ENCODE data around the gene ARHGEF28. TPM values are rescaled to one million over a fixed set of nuclear protein-coding genes. Genes with fewer than 3 reads are reported as not detected.

Gene ARHGEF28
- total RNA-seq, 1 donor from 2014 or later = 44.9 TPM

DNA sequence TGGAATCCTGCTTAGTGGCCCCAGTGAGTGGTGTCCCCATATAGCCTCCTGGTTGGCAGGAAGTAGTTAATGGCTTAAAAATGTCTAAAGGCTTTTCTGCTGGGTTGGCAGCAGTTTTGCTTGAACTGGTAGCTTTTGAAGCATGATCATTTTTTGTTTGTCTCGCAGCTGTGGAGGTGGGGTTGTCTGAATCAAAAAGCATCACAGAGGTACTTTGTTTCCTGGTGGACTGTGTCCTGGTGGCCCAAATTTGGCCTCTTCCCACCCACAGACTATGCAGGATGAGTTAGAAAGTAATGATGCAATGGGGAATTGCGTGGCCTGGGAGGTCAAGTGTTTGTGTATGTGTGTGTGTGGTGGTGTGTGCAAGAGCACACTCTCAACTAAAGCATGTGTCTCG is 322.7 kb downstream of the ARHGEF28 start:
- H3K36me3 Mint-ChIP-seq (ENCODE audit: unreplicated experiment) = peaks cover 4% of the 10 kb centered on the region
- DNase-seq (ENCODE audit: extremely low spot score, unreplicated experiment) = no peak
- H3K4me3 Mint-ChIP-seq (ENCODE audit: unreplicated experiment) = no peak overlapping the region
- peaks cover 30% of the 10 kb centered on the region for H3K4me1 Mint-ChIP-seq (ENCODE audit: unreplicated experiment)
- H3K27ac Mint-ChIP-seq (ENCODE audit: unreplicated experiment) = no peak overlapping the region
- peaks cover 9% of the 10 kb centered on the region for H3K9me3 Mint-ChIP-seq (ENCODE audit: unreplicated experiment)
- TF ChIP-seq, protein P1, sequence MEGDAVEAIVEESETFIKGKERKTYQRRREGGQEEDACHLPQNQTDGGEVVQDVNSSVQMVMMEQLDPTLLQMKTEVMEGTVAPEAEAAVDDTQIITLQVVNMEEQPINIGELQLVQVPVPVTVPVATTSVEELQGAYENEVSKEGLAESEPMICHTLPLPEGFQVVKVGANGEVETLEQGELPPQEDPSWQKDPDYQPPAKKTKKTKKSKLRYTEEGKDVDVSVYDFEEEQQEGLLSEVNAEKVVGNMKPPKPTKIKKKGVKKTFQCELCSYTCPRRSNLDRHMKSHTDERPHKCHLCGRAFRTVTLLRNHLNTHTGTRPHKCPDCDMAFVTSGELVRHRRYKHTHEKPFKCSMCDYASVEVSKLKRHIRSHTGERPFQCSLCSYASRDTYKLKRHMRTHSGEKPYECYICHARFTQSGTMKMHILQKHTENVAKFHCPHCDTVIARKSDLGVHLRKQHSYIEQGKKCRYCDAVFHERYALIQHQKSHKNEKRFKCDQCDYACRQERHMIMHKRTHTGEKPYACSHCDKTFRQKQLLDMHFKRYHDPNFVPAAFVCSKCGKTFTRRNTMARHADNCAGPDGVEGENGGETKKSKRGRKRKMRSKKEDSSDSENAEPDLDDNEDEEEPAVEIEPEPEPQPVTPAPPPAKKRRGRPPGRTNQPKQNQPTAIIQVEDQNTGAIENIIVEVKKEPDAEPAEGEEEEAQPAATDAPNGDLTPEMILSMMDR (IDR thresholded peaks at IDR 0.05) = no peak
- H3K27me3 Mint-ChIP-seq (ENCODE audit: unreplicated experiment) = no peaks in the 10 kb centered on the region

DNA sequence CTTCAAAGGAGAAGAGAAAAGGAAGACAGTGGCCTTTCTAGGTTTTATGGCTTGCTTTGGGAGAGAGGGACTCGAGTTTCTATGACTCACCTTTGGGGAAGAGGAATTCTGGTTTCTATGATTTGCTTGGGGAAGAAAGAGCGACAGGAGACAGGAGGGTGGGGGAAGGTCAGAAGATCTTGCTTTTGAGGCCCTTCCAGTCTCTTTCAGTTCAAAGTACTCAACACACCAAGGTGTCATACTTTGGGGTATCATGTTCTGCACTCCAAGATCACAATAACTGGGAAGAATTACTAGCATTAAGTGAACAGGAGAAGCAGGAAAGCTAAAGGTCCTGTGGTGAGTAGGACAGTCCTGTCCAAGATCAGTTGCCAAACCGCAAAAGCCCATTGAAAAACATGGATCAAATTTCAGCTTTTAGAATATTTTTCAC is 324.5 kb downstream of the ARHGEF28 start:
- no peaks in the 10 kb centered on the region for H3K9me3 Mint-ChIP-seq (ENCODE audit: unreplicated experiment)
- H3K36me3 Mint-ChIP-seq (ENCODE audit: unreplicated experiment) = no peaks in the 10 kb centered on the region
- no peak overlapping the region for H3K27ac Mint-ChIP-seq (ENCODE audit: unreplicated experiment)
- TF ChIP-seq, protein P1 (IDR thresholded peaks at IDR 0.05) = no peak
- no peaks in the 10 kb centered on the region for H3K27me3 Mint-ChIP-seq (ENCODE audit: unreplicated experiment)
- H3K4me1 Mint-ChIP-seq (ENCODE audit: unreplicated experiment) = peaks cover 30% of the 10 kb centered on the region
- no peak overlapping the region for H3K4me3 Mint-ChIP-seq (ENCODE audit: unreplicated experiment)
- no peak for DNase-seq (ENCODE audit: extremely low spot score, unreplicated experiment)

DNA sequence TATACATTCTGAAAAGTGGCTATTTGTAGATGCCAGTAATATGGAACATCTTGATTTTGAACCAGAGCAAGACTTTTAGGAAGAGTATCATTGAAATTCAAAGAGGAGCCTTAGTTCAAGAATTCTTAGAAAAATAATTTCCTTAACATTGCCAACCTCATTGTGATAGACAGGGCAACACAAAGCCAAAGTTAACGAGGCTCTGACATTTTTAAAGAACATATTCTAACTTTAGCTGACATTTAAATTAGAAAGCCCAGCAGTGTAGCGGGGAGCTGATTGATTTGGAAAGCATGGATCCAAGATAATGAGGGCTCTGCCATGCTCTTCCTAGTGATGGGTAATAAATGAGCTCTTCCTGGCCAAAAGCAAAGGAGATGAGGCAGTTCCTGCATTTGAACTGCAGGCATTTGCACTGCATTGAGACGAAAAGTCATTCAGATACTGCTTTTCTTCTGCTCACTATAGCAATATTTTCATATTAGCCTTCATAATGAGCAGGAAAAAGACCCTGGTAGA is 325.0 kb downstream of the ARHGEF28 start:
- H3K27me3 Mint-ChIP-seq (ENCODE audit: unreplicated experiment) = no peaks in the 10 kb centered on the region
- no peaks in the 10 kb centered on the region for H3K9me3 Mint-ChIP-seq (ENCODE audit: unreplicated experiment)
- H3K4me3 Mint-ChIP-seq (ENCODE audit: unreplicated experiment) = no peak overlapping the region
- TF ChIP-seq, protein P1 (IDR thresholded peaks at IDR 0.05) = no peak
- no peak overlapping the region for H3K27ac Mint-ChIP-seq (ENCODE audit: unreplicated experiment)
- no peaks in the 10 kb centered on the region for H3K36me3 Mint-ChIP-seq (ENCODE audit: unreplicated experiment)
- no peak for DNase-seq (ENCODE audit: extremely low spot score, unreplicated experiment)
- peaks cover 30% of the 10 kb centered on the region for H3K4me1 Mint-ChIP-seq (ENCODE audit: unreplicated experiment)

DNA sequence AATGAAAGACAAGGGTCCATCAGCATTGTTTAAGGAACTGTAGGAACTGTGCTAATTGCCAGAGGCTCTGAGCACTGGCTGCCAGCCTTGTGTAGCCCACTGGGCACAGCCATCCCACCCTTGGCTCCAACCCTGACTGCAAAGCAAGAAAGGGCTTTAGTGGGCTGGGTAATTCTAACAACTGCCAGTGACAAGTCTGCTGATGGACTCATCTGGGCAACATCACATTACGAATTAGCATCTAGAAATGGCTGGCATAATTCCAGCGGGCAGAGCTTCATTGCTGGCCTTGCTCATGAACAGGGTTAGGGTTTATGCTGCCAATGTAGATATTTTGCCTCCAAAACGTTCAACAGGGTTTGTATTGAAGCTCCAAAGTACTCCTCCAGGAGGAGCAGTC is 326.9 kb downstream of the ARHGEF28 start:
- Mint-ChIP-seq H3K9me3 (ENCODE audit: unreplicated experiment) (no peaks in the 10 kb centered on the region), H3K4me1 (ENCODE audit: unreplicated experiment) (peaks cover 22% of the 10 kb centered on the region), H3K27ac (ENCODE audit: unreplicated experiment) (no peak overlapping the region), H3K36me3 (ENCODE audit: unreplicated experiment) (no peaks in the 10 kb centered on the region), H3K4me3 (ENCODE audit: unreplicated experiment) (no peak overlapping the region), H3K27me3 (ENCODE audit: unreplicated experiment) (no peaks in the 10 kb centered on the region)
- DNase-seq (ENCODE audit: extremely low spot score, unreplicated experiment) = no peak
- TF ChIP-seq, protein P1 (IDR thresholded peaks at IDR 0.05) = no peak

DNA sequence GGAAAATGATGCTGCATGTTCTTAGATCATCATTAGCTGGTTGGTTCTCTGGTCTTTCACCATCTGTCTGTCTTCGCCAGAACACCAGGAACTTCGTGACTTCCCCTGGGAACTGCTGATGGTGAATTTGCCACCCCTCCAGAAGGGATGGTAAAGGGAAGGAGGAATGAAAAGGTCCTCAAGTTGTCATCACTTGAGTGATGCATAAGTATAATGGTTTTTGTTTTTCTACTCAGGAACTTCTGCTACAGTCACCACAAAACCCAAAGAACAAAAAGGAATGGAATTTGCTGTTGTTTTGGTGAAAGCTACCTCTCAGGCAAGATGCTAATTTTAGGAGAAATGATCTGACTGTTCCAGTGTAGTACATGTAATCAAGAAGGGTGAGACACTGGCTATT is 328.4 kb downstream of the ARHGEF28 start:
- no peaks in the 10 kb centered on the region for H3K9me3 Mint-ChIP-seq (ENCODE audit: unreplicated experiment)
- no peaks in the 10 kb centered on the region for H3K36me3 Mint-ChIP-seq (ENCODE audit: unreplicated experiment)
- no peak overlapping the region for H3K27ac Mint-ChIP-seq (ENCODE audit: unreplicated experiment)
- TF ChIP-seq, protein P1 (IDR thresholded peaks at IDR 0.05) = no peak
- no peaks in the 10 kb centered on the region for H3K27me3 Mint-ChIP-seq (ENCODE audit: unreplicated experiment)
- H3K4me3 Mint-ChIP-seq (ENCODE audit: unreplicated experiment) = no peak overlapping the region
- H3K4me1 Mint-ChIP-seq (ENCODE audit: unreplicated experiment) = peaks cover 9% of the 10 kb centered on the region
- DNase-seq (ENCODE audit: extremely low spot score, unreplicated experiment) = no peak

Data from osteocyte (in vitro differentiated cells).